GM12891 (cell line): ENCODE measurements around the gene TCERG1L.

ENCODE experiments used
- POLR2A ChIP-seq: IDR thresholded peaks from 2 replicates; pipeline ENCODE4 v1.6.1; 2011; ENCODE audit warnings: low read depth, low read length, control low read depth
- POLR2AphosphoS5 ChIP-seq: IDR thresholded peaks from 2 replicates; pipeline ENCODE4 v1.6.1; 2011; ENCODE audit warnings: low read depth, low read length, control low read depth
- TAF1 ChIP-seq: IDR thresholded peaks from 2 replicates; pipeline ENCODE4 v1.6.1; 2011; ENCODE audit warnings: low read depth, low read length, control low read depth

DNA sequence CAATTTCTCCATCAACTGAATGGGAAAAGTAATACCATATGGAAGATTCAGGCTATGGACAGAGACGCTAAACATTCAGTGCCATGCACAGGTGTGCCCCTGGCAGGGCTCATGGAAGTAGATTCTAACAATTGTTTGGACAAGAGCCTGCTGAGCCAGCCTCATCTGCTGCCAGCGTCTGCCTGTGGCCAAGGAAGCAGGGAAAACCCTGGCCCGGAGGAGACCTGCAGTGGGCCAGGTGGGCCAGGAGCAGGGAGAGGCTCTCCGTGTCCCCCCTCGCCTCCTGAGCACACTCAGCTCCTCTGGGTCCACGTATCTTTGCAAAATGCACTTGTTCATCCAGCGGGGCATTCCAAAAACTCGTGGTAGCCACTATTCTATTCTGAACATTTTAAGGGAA, 130.1 kb downstream of the TCERG1L start:
- TF ChIP-seq POLR2A = no peak
- no peak for TF ChIP-seq TAF1
- no peak for TF ChIP-seq POLR2AphosphoS5
